Stimulated activated CD8-positive, alpha-beta memory T cell treated with anti-CD3 and anti-CD28 coated beads, Interleukin-12 subunit alpha, Interleukin-12 subunit beta, amount 100 ng/mL, for 1 hour (primary cell): ENCODE results near the gene ACSL1.

Experiments used
- DNase-seq: peaks from one replicate; pipeline ENCODE4 v3.0.0-alpha.2; 2020; ENCODE audit warnings: low read depth

Gene ACSL1

GRCh38 chr4:184810720-184811119 is 15.0 kb downstream of the ACSL1 start:
- no peak for DNase-seq

GRCh38 chr4:184808713-184809050 is 17.1 kb downstream of the ACSL1 start:
- DNase-seq, result no peak

DNA sequence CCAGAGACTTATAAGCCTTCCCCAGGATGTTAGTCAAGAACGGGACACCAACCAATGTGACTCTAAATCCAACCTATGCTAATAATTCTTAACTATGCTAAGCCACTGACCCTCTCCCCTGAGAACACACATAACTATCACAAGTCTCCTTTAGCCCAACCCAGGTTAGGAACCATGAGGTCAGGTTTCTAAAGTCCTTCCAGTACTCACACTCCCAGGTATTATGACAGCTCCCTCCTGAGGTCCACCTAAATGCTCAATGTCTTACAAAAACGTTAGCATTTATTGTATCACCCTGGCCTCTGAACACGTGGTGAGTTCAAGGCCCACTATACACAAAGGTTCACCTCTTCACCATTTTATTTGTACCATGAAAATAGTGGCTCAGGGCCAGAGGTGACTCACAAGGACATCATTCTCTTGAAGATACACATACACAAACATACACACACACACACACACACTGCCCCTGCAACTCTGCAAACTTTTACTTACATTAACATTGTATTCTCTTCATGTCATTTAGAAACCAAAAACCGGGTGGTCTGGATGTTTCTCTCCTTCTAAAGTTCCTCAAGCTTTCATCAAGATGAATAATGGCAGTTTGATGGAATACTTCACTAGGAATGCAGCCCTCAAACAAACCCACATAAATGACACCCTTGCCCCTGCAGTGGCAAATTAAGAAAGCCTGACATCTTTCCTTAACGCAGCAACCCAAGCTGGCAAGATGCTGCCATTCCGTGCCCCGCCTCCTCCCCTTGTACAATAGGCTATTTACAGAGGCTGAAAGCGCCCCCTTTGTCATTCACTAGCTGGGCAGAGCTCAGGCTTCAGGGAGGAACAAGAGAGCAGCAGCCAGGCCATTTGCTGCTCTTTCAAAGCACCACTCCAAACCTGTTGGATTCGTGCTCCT is 17.7 kb downstream of the ACSL1 start:
- no peak for DNase-seq

- DNase-seq, result no peak
Measured at GRCh38 chr4:184807256-184807655, 18.5 kb downstream of the ACSL1 start.

DNA sequence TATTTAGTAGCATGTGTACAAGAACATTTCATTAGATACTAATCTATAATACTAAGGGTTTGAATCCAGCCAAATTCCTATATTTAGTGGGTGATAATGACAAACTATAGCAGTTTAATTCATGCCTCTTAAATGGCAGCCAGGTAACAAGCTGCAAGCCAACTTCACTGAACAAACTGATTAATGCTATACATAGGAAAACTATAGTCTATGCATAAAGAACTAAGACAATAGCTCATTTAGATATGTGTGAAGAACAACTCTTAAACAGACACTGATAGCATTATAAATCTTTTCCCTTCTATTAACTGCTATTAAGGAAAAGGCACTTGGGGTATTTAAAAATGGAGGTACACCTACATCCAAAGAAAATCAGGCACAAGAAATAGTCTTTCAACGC is 19.1 kb downstream of the ACSL1 start:
- DNase-seq, result no peak

- no peak for DNase-seq
Measured at GRCh38 chr4:184806229-184806550, 19.6 kb downstream of the ACSL1 start.

DNA sequence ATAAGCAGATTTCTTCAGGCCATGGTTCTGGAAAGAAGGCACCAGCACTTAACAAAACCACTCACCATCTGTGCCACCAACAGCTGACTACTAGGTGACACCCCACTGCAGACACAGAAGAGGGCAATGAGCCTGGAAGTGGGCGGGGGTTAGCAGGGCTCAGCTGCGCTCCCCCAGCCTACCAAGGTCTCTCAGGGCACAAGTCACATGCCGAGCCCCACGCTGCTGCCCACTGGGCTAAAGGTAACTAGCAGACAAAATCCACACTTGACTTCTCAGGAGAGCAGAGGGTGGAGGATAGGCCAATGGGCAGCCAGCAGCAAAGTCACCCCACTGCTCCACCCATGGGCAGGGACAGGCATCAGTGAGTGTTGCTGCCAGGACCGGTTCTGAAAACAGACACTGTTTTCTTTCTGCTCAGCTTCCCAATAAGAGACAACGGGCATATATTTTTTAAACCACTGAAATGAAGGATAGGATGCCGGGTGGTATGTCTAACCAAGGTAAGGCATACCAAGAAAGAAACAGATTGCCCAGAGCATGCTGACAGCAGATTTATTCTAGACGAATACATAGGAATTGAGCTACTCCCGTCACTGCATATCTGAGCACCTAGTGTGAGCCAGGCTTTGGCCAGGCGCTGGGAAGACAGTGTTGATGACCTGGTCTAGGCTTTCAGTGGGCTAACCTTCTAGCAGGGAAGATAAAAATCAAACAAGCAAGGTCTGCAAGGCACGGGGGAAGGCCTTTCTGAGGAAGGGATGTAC is 20.1 kb downstream of the ACSL1 start:
- DNase-seq, result no peak

- DNase-seq, result no peak
Measured at GRCh38 chr4:184804621-184805020, 21.1 kb downstream of the ACSL1 start.

- DNase-seq, result no peak
Measured at GRCh38 chr4:184803874-184804273, 21.9 kb downstream of the ACSL1 start.

DNA sequence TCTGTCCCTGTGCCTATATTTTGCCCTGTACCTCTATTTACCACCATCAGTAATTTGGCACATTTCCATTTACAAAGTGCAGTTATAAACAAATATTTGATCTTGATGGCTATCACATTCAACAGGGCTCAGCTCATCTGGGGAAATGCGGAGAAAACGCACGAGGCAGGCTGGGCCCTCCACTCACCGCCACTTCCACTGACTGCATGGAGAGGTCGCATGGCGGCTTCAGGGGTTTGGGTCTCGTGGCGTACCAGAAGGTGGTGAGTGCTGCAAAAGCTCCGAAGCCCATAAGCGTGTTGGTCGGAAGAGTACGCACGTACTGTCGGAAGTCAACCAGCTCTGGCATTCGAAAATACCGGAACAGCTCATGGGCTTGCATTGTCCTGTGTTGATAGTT is 22.6 kb downstream of the ACSL1 start:
- DNase-seq, result no peak

GRCh38 chr4:184802697-184803015 is 23.1 kb downstream of the ACSL1 start:
- DNase-seq, result no peak

DNA sequence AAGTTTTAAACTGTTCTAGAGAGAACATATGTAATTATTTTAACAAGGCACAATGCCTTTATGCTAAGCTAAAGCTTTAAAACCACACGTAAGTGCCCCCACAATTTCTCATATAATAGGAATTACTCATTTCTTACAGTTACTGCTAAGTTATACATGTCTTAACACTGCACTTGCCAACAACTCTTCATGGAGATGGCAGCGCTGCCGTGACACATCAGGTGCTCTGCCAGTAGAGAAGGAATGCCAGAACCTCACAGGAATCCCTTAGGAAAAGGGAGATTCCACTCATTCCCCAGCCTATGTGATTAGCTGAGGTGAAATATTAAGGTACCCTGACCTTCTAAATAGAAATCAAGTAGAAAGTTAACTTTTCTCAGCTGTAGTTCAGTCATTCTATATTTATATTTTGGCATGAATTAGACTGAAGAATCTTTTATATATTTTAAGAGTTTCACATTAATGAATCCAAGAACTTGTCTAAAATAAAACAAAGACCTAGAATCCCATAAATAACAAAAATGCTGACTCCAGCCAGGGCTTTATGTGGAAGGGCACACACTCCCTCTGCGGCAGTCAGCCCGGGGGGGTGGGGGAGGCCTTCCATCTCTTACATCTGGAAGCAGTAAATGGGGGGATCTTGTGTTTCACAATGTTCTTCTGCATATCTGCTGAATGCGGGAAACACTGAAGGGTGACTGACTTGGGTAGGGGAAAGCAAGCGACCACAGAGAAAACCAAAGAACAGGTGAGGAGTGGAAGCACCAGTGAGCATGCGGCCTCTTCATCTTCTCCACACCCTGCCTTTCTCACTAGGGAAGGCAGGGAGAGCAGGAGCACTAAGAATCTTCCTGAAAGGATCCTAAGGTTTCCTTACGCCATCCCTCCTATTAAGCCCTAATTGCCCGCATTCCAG is 23.7 kb downstream of the ACSL1 start:
- DNase-seq, result no peak

- no peak for DNase-seq
Measured at GRCh38 chr4:184798504-184798903, 27.3 kb downstream of the ACSL1 start.

DNA sequence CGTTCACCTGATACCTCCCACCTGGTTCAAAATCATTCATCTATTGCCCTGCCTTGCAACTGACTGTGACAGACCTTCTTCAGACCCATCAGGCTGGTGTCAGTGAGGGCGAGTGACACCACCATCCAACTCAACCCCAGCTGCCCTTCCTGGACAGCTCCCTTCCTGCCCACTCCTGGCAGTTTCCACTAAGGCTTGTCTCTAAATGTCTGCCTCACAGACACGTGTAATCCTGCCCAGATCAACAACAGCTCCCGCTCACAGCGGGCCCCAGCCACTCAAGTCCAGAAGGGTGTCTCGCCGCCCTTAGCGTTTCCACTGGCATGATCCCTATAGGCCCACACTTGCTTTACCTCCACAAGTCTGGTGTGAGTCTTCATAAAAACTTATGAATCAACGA is 28.9 kb downstream of the ACSL1 start:
- no peak for DNase-seq

- no peak for DNase-seq
Measured at GRCh38 chr4:184795214-184795844, 30.4 kb downstream of the ACSL1 start.

DNA sequence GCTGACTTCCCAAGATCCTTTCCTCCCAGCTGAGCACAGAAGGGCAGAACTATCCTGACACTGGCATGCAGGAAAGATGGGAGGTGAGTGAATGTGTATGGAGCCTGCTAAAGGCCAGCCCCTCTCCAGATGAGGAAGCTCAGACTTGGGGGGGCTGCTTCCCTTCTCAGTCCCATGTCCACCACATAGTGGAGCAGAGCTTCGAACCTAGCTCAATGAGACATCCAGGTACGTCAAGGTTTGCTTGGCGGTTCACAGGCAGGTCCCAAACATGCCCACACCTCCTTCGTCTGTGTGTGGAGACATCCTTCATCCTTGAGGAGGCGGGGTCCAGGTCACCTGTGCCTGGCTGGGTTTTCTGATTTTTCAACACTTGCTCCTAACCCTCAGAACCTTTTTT is 31.3 kb downstream of the ACSL1 start:
- no peak for DNase-seq

- no peak for DNase-seq
Measured at GRCh38 chr4:184793735-184794355, 31.9 kb downstream of the ACSL1 start.

- DNase-seq, result peak; percentile 39
Measured at GRCh38 chr4:184792950-184793555, 32.7 kb downstream of the ACSL1 start.

GRCh38 chr4:184792334-184792733 is 33.4 kb downstream of the ACSL1 start:
- DNase-seq, result no peak

DNA sequence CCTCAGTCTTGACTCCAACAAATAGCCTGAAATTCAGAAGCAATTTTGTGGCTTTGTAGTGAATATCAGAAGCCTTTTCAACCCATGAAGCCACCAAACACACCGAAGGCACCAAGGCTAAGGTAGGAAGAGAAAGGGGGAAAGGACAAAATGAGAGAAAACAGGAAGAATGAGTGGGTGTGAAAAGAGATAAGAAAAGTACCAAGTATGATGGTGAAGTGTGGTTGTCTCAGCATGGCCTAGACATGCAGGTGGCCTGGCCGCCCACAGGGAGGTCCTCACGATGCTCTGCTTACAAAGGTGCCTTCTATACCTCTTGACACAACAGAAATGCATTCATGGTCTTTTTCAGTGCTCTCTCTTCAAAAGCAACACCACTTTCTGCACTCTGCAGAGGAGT is 34.9 kb downstream of the ACSL1 start:
- DNase-seq, result no peak

GRCh38 chr4:184787766-184788503 is 37.8 kb downstream of the ACSL1 start:
- no peak for DNase-seq
